DMS114 treated with DMSO at 0.1 percent for 48 hours (cell line): ENCODE measurements around the gene PACC1.

Source experiments
- DNase-seq: peaks from one replicate; lab custom pipeline; 2025; ENCODE audit not compliant: unreplicated experiment; lab: John Stamatoyannopoulos, UW

Gene PACC1

GRCh38 chr1:212414328-212415106 is at the start of gene PACC1:
Gene PACC1 (minus strand): TSS chr1:212414886. CDS start chr1:212414757, 129 bp downstream.
- DNase-seq, result peak; percentile 87

GRCh38 chr1:212463565-212464285 is 49.0 kb upstream of the PACC1 start:
- DNase-seq, result no peak

- DNase-seq, result no peak
Measured at GRCh38 chr1:212461916-212462660, 47.4 kb upstream of the PACC1 start.

GRCh38 chr1:212460376-212460775 is 45.7 kb upstream of the PACC1 start:
- DNase-seq, result no peak

DNA sequence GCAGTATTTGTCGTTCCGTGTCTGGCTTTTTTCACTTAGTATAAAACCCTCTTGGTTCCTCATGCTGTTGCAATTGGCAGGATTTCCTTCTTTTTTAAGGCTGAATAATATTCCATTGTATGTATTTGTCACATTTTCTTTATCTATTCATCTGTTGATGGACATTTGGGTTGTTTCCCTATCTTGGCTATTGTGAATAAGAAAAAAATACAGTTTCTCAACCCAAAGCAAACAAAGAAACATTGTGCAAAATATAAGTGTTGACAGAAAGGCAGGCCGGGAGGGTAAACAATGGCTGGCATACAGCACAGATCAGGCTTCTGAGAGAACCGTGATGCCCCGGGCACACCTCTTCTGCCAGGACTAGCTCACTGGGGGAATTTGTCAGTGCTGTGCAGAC is 45.0 kb upstream of the PACC1 start:
- DNase-seq, result no peak

DNA sequence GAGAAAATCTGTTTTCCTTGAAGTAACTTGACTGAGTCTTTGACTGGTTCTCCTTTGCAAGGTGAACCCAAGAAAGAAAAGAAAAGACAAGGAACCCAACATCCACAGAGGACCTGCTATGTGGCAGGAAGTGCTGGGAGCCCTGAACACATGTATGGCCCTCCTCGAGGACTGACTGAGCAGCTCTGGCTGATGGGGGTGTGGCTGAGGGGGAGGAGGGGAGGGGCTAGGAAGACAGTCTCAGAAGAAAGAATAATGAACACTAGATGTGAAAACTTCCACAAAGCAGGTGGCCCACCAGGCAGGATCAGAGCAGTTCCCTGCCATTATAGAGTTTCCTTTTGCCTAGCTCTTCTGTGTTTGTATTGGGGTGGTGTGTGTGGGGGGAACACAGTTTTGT is 44.1 kb upstream of the PACC1 start:
- DNase-seq, result no peak

GRCh38 chr1:212457740-212458338 is 43.2 kb upstream of the PACC1 start:
- peak; percentile 51 for DNase-seq

- DNase-seq, result peak; percentile 60
Measured at GRCh38 chr1:212455803-212456528, 41.3 kb upstream of the PACC1 start.

DNA sequence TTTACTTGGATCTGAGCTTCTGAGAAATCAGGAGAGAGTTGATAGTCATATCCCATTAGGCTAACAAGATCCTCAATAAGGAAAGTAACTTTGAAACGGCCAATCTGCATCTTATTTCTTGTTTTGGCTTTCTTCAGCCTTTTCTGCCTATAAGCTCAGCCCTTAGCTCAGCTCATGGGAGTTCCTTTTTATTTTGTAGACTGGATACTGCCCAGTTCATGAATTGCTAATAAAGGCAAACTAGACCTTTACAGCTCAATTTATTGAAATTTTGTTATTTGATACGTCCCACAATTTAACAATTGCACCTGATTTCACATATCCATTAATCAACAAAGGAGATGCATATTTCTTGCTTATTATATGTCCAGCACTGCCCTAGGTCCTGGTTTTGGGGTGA is 40.7 kb upstream of the PACC1 start:
- no peak for DNase-seq

DNA sequence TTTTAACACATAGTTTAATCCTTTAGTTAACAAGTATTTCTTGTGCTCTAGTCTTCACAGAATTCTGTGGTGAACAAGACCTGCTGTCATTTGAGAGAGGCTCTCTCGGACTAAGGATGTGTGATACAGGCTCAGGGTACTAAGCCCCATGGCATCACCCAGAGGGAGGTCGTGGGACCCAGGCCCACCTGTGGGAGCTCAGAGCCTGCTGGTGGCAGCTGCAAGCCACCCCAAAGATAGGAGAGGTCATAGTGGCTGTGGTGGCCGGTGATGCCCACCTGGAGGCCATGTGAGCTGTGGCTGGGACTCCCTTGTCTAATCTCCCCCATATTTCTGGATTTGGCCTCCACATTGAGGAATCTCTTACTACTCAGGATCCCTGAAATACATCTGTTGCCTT is 40.1 kb upstream of the PACC1 start:
- no peak for DNase-seq

GRCh38 chr1:212453156-212453857 is 38.6 kb upstream of the PACC1 start:
- DNase-seq, result no peak

- DNase-seq, result no peak
Measured at GRCh38 chr1:212452323-212453155, 37.9 kb upstream of the PACC1 start.

- DNase-seq, result no peak
Measured at GRCh38 chr1:212451416-212452322, 37.0 kb upstream of the PACC1 start.

- no peak for DNase-seq
Measured at GRCh38 chr1:212450331-212450881, 35.7 kb upstream of the PACC1 start.

DNA sequence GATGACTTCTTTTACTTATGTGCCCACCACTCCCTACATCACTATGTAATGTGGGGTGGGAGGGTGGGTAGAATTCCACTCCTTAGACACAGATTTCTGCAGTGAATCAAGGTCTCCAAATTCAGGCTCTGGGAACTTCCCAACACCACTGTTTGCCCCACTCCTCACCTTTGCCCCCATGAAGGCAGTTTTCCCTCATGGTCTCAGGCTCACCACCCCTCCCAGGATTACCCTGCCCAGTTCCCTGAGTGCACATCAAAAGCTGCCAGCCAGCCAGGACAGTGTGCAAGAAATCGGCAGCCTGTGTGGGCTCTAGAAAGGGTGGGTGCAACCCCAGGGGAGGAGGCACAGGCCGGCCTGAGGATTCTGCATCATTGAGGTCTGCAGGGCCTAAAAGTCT is 32.8 kb upstream of the PACC1 start:
- DNase-seq, result no peak

- DNase-seq, result no peak
Measured at GRCh38 chr1:212446333-212446732, 31.6 kb upstream of the PACC1 start.

- DNase-seq, result no peak
Measured at GRCh38 chr1:212442408-212442807, 27.7 kb upstream of the PACC1 start.

DNA sequence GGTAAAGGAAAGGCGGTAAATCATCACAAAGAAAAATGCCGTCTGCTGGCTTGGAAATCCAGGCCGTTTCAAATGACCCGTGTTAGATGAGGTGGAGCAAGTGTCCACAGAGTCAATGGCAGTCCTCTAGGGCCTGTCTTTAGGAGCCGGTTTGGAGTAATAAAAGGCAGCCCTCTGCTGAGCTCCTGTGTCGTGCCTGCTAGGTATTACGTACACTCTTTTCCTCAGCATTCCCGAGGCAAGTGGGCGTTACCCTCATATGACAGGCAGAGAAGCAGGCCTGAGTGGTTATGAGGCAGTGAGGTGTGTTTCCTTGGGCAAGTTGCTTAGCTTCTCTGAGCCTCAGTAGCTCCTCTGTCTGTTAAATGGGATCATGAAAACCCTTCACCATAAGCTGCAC is 25.7 kb upstream of the PACC1 start:
- no peak for DNase-seq
